ENCODE results near the gene WDR74. TPM values are rescaled to one million over a fixed set of nuclear protein-coding genes. Genes with fewer than 3 reads are reported as not detected.
A peak's percentile ranks its signal among the peaks of the same experiment; 100 is the strongest.

WDR74 gene
- total and polyA plus RNA-seq, 2 of the 13 experiments (the other 11 are each of a cell fraction or from before 2014, with no cell fraction given): 77.0 to 83.3 TPM

DNA sequence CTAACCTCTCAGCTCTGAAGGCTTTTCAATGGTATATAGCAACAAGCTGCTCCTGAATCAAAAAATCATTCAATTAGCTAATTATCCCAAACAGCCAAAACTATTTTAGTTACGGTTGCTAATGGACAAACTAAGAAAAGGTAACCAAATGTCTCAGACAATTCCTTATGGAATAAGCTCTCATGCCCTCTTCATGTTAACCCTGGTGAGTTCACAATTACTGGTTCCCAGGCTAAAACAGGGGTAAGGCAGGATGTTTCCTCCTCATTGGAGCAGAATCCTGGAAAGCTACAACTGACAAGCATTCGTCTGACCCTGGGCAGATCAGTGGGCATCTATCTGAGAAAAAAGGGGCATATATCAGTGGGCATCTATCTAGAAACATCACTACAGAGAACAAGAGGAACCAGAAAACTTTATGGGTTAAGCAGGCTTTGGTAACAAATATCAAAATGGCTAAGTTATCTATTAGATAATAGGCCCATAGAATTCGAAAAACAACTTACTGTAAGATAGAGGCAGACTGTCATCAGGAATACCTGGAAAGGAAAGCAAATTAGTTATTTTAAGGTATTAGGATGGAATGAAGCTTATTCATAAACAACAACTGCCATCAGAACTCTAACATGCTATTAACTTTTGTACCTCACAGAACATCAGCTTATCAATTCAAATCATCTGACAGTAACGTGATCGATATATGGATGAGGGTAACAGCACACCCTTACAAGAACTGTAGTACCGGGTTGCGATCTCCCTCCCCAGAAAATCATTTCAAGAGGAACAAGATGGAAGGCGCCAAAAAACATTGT is 14.8 kb upstream of the WDR74 start (continued):
- TF ChIP-seq, protein P1, sequence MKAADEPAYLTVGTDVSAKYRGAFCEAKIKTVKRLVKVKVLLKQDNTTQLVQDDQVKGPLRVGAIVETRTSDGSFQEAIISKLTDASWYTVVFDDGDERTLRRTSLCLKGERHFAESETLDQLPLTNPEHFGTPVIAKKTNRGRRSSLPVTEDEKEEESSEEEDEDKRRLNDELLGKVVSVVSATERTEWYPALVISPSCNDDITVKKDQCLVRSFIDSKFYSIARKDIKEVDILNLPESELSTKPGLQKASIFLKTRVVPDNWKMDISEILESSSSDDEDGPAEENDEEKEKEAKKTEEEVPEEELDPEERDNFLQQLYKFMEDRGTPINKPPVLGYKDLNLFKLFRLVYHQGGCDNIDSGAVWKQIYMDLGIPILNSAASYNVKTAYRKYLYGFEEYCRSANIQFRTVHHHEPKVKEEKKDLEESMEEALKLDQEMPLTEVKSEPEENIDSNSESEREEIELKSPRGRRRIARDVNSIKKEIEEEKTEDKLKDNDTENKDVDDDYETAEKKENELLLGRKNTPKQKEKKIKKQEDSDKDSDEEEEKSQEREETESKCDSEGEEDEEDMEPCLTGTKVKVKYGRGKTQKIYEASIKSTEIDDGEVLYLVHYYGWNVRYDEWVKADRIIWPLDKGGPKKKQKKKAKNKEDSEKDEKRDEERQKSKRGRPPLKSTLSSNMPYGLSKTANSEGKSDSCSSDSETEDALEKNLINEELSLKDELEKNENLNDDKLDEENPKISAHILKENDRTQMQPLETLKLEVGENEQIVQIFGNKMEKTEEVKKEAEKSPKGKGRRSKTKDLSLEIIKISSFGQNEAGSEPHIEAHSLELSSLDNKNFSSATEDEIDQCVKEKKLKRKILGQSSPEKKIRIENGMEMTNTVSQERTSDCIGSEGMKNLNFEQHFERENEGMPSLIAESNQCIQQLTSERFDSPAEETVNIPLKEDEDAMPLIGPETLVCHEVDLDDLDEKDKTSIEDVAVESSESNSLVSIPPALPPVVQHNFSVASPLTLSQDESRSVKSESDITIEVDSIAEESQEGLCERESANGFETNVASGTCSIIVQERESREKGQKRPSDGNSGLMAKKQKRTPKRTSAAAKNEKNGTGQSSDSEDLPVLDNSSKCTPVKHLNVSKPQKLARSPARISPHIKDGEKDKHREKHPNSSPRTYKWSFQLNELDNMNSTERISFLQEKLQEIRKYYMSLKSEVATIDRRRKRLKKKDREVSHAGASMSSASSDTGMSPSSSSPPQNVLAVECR (CRISPR knock-in tag; IDR thresholded peaks at IDR 0.05; ENCODE audit: borderline replicate concordance): peak; percentile 24; the same call in 1 of the 2 replicates
- TF ChIP-seq ATF1 (CRISPR knock-in tag; IDR thresholded peaks at IDR 0.05) (no peak), KAT2B (IDR thresholded peaks at IDR 0.05; ENCODE audit: borderline replicate concordance, low read depth, low read length) (peak; percentile 26; the same call in 1 of the 2 replicates), ZNF660 (CRISPR knock-in tag; IDR thresholded peaks at IDR 0.05; ENCODE audit: borderline replicate concordance, low read depth) (no peak)

DNA sequence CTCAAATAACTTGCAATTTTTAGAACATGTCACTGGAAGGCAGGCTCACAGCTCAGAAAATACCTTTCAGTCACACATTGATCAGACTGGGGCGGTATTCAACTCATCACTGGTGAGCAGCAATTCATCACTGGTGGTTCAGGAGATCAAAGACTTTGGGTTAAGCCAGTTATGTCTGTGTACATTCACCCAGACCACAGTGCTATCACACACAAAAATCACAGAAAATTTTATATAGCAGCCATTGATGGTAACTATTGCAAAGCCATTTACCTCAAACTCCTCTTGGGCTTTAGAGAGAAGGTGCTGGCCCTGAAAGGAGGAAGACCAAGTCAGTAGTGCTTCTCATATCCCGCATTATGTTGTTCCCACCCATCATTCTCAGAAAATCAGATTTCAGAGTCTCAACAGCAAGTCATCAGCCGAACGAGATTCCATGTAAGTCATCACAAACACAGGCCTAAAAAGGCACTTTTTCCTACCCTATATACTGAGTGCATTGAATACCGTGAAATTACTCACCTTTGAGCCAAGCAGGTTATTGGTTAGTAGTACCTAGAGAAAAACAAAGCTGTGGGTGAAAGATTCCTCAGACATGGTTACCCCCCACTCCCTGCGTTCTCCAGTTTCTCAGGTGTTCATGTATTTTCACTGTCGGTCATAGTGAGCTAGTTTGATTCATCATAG is 14.0 kb upstream of the WDR74 start:
- H3K27me3 ChIP-seq (ENCODE audit: control insufficient read depth in 1 of 2, insufficient read depth in 2 of 2, low read length in 2 of 2): no peaks in the 10 kb centered on the region; a peak in 1 of 5 replicates
- in situ Hi-C loops (cut with HindIII; ENCODE audit: extremely low pct_ligation_motif_present, low pct_unique_long_range_greater_than_20kb): no loop called here
- H4K20me1 ChIP-seq (ENCODE audit: insufficient read depth, low read length): peaks cover 37% of the 10 kb centered on the region
- peaks cover 11 to 33% of the 10 kb centered on the region in 2 experiments for H3K36me3 ChIP-seq (replicated peaks in 1 of 2; ENCODE audit: control insufficient read depth in 1 of 2, insufficient read depth in 2 of 2, low read length in 2 of 2)
- intact Hi-C loops (cut with micrococcal nuclease; ENCODE audit: unreplicated experiment): no loop called here
- BruUV-seq (replicated peaks): no TSS peak
- H2AFZ ChIP-seq (ENCODE audit: low read length): no peak overlapping the region
- ChIA-PET CTCF (ENCODE audit: low intra/inter-chr PET ratio, low total read pairs) (no interaction called here), POLR2A (interaction anchor here (1.0 to 9.4 kb wide), 14 partner anchors 9 to 126 kb away, joined by 3 to 362 read pairs (median 12); partner anchors contain the start of genes SLC3A2, STX5, TEX54 and TMEM179B)
- peaks cover 62% of the 10 kb centered on the region for H3K4me1 ChIP-seq (ENCODE audit: insufficient read depth, low read length)
- H3K4me2 ChIP-seq (ENCODE audit: low read depth, low read length): peak overlapping the region; percentile 99
- no peaks in the 10 kb centered on the region for H3K9me3 ChIP-seq (ENCODE audit: low read length)
- no peak for DNase-seq (ENCODE audit: low spot score)
- H3K4me3 ChIP-seq (replicated peaks in 1 of 3; ENCODE audit: insufficient read depth in 1 of 3, low read depth in 2 of 3, low read length in 3 of 3): peak overlapping the region; percentile 86 to 96 (median 94); a peak in 5 of 6 replicates
- H3K79me2 ChIP-seq (ENCODE audit: insufficient read depth, low read length): peaks cover 57% of the 10 kb centered on the region
- FAIRE-seq: no peak
- no peak for ATAC-seq
- peak overlapping the region; percentile 99 for H3K9ac ChIP-seq (ENCODE audit: insufficient read depth, low read depth, low read length)
- peak overlapping the region; percentile 90 for H3K27ac ChIP-seq (ENCODE audit: extremely low read length, insufficient read depth, low read length)
- 40% methylated on average over 7 of the region's 7 CpGs for WGBS (ENCODE audit: low lambda C conversion rate)
- 0 out of 2 replicates have a peak, but pooled peaks have one; percentile 28 for TF ChIP-seq ATF1 (CRISPR knock-in tag; IDR thresholded peaks at IDR 0.05)
- no peak for TF ChIP-seq ZNF678 (CRISPR knock-in tag; IDR thresholded peaks at IDR 0.05)
- peak; percentile 28; the same call in 1 of the 2 replicates for TF ChIP-seq RBFOX2 (IDR thresholded peaks at IDR 0.05; ENCODE audit: low read depth, low read length)
- TF ChIP-seq, protein P2, sequence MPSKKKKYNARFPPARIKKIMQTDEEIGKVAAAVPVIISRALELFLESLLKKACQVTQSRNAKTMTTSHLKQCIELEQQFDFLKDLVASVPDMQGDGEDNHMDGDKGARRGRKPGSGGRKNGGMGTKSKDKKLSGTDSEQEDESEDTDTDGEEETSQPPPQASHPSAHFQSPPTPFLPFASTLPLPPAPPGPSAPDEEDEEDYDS (CRISPR knock-in tag; IDR thresholded peaks at IDR 0.05): no peak
- TF ChIP-seq, protein P3, sequence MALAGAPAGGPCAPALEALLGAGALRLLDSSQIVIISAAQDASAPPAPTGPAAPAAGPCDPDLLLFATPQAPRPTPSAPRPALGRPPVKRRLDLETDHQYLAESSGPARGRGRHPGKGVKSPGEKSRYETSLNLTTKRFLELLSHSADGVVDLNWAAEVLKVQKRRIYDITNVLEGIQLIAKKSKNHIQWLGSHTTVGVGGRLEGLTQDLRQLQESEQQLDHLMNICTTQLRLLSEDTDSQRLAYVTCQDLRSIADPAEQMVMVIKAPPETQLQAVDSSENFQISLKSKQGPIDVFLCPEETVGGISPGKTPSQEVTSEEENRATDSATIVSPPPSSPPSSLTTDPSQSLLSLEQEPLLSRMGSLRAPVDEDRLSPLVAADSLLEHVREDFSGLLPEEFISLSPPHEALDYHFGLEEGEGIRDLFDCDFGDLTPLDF (CRISPR knock-in tag; IDR thresholded peaks at IDR 0.05): no peak
- TF ChIP-seq, protein P4, sequence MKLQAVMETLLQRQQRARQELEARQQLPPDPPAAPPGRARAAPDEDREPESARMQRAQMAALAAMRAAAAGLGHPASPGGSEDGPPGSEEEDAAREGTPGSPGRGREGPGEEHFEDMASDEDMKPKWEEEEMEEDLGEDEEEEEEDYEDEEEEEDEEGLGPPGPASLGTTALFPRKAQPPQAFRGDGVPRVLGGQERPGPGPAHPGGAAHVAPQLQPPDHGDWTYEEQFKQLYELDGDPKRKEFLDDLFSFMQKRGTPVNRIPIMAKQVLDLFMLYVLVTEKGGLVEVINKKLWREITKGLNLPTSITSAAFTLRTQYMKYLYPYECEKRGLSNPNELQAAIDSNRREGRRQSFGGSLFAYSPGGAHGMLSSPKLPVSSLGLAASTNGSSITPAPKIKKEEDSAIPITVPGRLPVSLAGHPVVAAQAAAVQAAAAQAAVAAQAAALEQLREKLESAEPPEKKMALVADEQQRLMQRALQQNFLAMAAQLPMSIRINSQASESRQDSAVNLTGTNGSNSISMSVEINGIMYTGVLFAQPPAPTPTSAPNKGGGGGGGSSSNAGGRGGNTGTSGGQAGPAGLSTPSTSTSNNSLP (IDR thresholded peaks at IDR 0.05; ENCODE audit: low read depth, low read length): no peak
- no peak for TF ChIP-seq ZMYM4 (CRISPR knock-in tag; IDR thresholded peaks at IDR 0.05)
- TF ChIP-seq RBM22 (optimal IDR thresholded peaks at IDR 0.05; ENCODE audit: low read length): peak; percentile 30
- no peak for TF ChIP-seq KDM1A (CRISPR knock-in tag; IDR thresholded peaks at IDR 0.05)
- 0 out of 2 replicates have a peak, but pooled peaks have one; percentile 16 for TF ChIP-seq NFIC (IDR thresholded peaks at IDR 0.05; ENCODE audit: low read length)

Data from HepG2 (cell line).